ENCODE results near the gene PSMA1.
"Not testable (repeated sequence)": the region's sequence is repeated elsewhere in the genome, so short reads cannot be mapped to it uniquely, and the experiment has no call there.

PSMA1 gene

GRCh38 chr11:14538926-14539554 lies 18.9 kb upstream of the PSMA1 start:
- Histone ChIP-seq H4K20me1 (ENCODE audit: control insufficient read depth, insufficient read depth, low read depth, low read length) (no peaks in the 10 kb centered on the region), H3K4me2 (ENCODE audit: low read length) (no peak overlapping the region), H3K79me2 (ENCODE audit: control insufficient read depth, low read length) (no peaks in the 10 kb centered on the region), H3K9me2 (replicated peaks; ENCODE audit: control insufficient read depth, low read length) (no peaks in the 10 kb centered on the region), H3K9me3 (ENCODE audit: control insufficient read depth, insufficient read depth, low read length) (no peaks in the 10 kb centered on the region), H3K4me1 (ENCODE audit: control insufficient read depth, low read length) (peaks cover 10% of the 10 kb centered on the region), H3K27me3 (ENCODE audit: control insufficient read depth, low read length) (no peaks in the 10 kb centered on the region), H3F3A (ENCODE audit: control insufficient read depth, insufficient read depth) (no peaks in the 10 kb centered on the region), H3K4me3 (ENCODE audit: low read length) (no peak overlapping the region), H3K27ac (ENCODE audit: low read depth, low read length) (no peak overlapping the region), H3K36me3 (ENCODE audit: control insufficient read depth, low read length) (no peaks in the 10 kb centered on the region)
- TF ChIP-seq CTCF (IDR thresholded peaks at IDR 0.05; ENCODE audit: low read depth, low read length, poor library complexity, severe bottlenecking) (no peak), EZH2phosphoT487 (IDR thresholded peaks at IDR 0.05; ENCODE audit: borderline replicate concordance, low read length) (no peak)

- Histone ChIP-seq H3K9me3 (ENCODE audit: control insufficient read depth, insufficient read depth, low read length) (no peaks in the 10 kb centered on the region), H3K79me2 (ENCODE audit: control insufficient read depth, low read length) (no peaks in the 10 kb centered on the region), H4K20me1 (ENCODE audit: control insufficient read depth, insufficient read depth, low read depth, low read length) (no peaks in the 10 kb centered on the region), H3K27me3 (ENCODE audit: control insufficient read depth, low read length) (no peaks in the 10 kb centered on the region), H3K4me2 (ENCODE audit: low read length) (no peak overlapping the region), H3K4me3 (ENCODE audit: low read length) (no peak overlapping the region), H3K27ac (ENCODE audit: low read depth, low read length) (no peak overlapping the region), H3K4me1 (ENCODE audit: control insufficient read depth, low read length) (peaks cover 10% of the 10 kb centered on the region), H3K9me2 (replicated peaks; ENCODE audit: control insufficient read depth, low read length) (no peaks in the 10 kb centered on the region), H3K36me3 (ENCODE audit: control insufficient read depth, low read length) (no peaks in the 10 kb centered on the region), H3F3A (ENCODE audit: control insufficient read depth, insufficient read depth) (no peaks in the 10 kb centered on the region)
- TF ChIP-seq CTCF (IDR thresholded peaks at IDR 0.05; ENCODE audit: low read depth, low read length, poor library complexity, severe bottlenecking) (no peak), EZH2phosphoT487 (IDR thresholded peaks at IDR 0.05; ENCODE audit: borderline replicate concordance, low read length) (no peak)
Measured at GRCh38 chr11:14538271-14538925, 18.2 kb upstream of the PSMA1 start.

- no peaks in the 10 kb centered on the region for H3K27me3 ChIP-seq (ENCODE audit: control insufficient read depth, low read length)
- peak overlapping the region; percentile 46 for H3K4me3 ChIP-seq (ENCODE audit: low read length)
- no peaks in the 10 kb centered on the region for H3F3A ChIP-seq (ENCODE audit: control insufficient read depth, insufficient read depth)
- no peaks in the 10 kb centered on the region for H3K79me2 ChIP-seq (ENCODE audit: control insufficient read depth, low read length)
- peak overlapping the region; percentile 67 for H3K4me2 ChIP-seq (ENCODE audit: low read length)
- no peaks in the 10 kb centered on the region for H3K36me3 ChIP-seq (ENCODE audit: control insufficient read depth, low read length)
- no peaks in the 10 kb centered on the region for H4K20me1 ChIP-seq (ENCODE audit: control insufficient read depth, insufficient read depth, low read depth, low read length)
- TF ChIP-seq EZH2phosphoT487 (IDR thresholded peaks at IDR 0.05; ENCODE audit: borderline replicate concordance, low read length) (no peak), CTCF (IDR thresholded peaks at IDR 0.05; ENCODE audit: low read depth, low read length, poor library complexity, severe bottlenecking) (peak; percentile 87)
- peaks cover 10% of the 10 kb centered on the region for H3K4me1 ChIP-seq (ENCODE audit: control insufficient read depth, low read length)
- H3K9me3 ChIP-seq (ENCODE audit: control insufficient read depth, insufficient read depth, low read length) = no peaks in the 10 kb centered on the region
- no peaks in the 10 kb centered on the region for H3K9me2 ChIP-seq (replicated peaks; ENCODE audit: control insufficient read depth, low read length)
- H3K27ac ChIP-seq (ENCODE audit: low read depth, low read length) = peak overlapping the region; percentile 18; the same call in 1 of the 2 replicates
Measured at GRCh38 chr11:14537134-14537599, 17.0 kb upstream of the PSMA1 start.

- not testable (repeated sequence) for H3K27ac ChIP-seq (ENCODE audit: low read depth, low read length); H3K36me3 ChIP-seq (ENCODE audit: control insufficient read depth, low read length); H4K20me1 ChIP-seq (ENCODE audit: control insufficient read depth, insufficient read depth, low read depth, low read length); H3K9me2 ChIP-seq (replicated peaks; ENCODE audit: control insufficient read depth, low read length); H3K79me2 ChIP-seq (ENCODE audit: control insufficient read depth, low read length); H3K9me3 ChIP-seq (ENCODE audit: control insufficient read depth, insufficient read depth, low read length); H3K27me3 ChIP-seq (ENCODE audit: control insufficient read depth, low read length); H3K4me2 ChIP-seq (ENCODE audit: low read length); H3K4me3 ChIP-seq (ENCODE audit: low read length); H3K4me1 ChIP-seq (ENCODE audit: control insufficient read depth, low read length); H3F3A ChIP-seq (ENCODE audit: control insufficient read depth, insufficient read depth)
Measured at GRCh38 chr11:14535166-14535565, 15.0 kb upstream of the PSMA1 start.
